ENCODE data around the gene C1orf159.

GRCh38 chr1:1083416-1084371, 32.2 kb downstream of the C1orf159 start:
- no peak for TF ChIP-seq YY1 (IDR thresholded peaks at IDR 0.05; ENCODE audit: low read depth)
- TF ChIP-seq TAF1 (IDR thresholded peaks at IDR 0.05; ENCODE audit: low read depth) = no peak
- TF ChIP-seq MAX (IDR thresholded peaks at IDR 0.05) = no peak
- no peak for TF ChIP-seq CREB1 (IDR thresholded peaks at IDR 0.05; ENCODE audit: low read depth)
- no peak for TF ChIP-seq EGR1 (IDR thresholded peaks at IDR 0.05)
- no peak for TF ChIP-seq TEAD4 (IDR thresholded peaks at IDR 0.05)
- TF ChIP-seq TCF12 (IDR thresholded peaks at IDR 0.05; ENCODE audit: low read depth) = no peak

Data from Ishikawa (cell line).